ENCODE data around the gene PRKAR1A.
A peak's percentile ranks its signal among the peaks of the same experiment; 100 is the strongest.
"Not testable (repeated sequence)": the region's sequence is repeated elsewhere in the genome, so short reads cannot be mapped to it uniquely, and the experiment has no call there.

PRKAR1A gene

DNA sequence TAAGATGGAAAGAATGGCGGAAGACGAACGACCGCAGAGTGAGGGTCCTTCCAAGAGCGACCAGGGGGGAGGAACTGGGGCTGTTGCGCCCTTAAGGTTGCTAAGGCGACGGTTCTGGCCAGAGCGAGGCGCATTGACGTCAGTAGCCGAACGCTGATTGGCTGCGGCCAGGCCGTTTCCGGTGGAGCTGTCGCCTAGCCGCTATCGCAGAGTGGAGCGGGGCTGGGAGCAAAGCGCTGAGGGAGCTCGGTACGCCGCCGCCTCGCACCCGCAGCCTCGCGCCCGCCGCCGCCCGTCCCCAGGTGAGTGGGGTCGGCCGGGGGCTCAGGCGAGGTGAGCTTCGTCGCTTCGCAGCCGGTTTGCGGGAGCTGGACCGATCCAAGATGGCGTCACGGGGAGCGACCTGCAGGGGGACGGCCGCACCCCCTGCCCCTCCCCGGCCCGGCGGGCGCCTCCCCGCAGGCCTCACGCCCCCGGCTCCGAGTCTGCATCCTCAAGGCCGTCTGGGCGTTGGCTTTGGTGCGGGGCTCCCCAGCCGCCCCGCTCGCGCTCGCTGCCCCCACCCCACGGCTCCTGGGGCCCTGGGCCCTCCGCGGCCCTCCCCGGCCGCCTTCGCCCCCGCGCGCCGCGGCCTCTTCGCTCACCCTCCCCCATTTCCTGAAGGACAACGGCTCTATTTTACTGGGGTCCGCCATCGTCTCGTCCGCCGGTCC lies at the start of gene PRKAR1A:
PRKAR1A (plus strand) TSS at position 184 of the 713 bp plus-strand sequence. CDS start 2,970 bp downstream, outside the sequence.
- peak; percentile 93 for DNase-seq (ENCODE audit: low spot score)

DNA sequence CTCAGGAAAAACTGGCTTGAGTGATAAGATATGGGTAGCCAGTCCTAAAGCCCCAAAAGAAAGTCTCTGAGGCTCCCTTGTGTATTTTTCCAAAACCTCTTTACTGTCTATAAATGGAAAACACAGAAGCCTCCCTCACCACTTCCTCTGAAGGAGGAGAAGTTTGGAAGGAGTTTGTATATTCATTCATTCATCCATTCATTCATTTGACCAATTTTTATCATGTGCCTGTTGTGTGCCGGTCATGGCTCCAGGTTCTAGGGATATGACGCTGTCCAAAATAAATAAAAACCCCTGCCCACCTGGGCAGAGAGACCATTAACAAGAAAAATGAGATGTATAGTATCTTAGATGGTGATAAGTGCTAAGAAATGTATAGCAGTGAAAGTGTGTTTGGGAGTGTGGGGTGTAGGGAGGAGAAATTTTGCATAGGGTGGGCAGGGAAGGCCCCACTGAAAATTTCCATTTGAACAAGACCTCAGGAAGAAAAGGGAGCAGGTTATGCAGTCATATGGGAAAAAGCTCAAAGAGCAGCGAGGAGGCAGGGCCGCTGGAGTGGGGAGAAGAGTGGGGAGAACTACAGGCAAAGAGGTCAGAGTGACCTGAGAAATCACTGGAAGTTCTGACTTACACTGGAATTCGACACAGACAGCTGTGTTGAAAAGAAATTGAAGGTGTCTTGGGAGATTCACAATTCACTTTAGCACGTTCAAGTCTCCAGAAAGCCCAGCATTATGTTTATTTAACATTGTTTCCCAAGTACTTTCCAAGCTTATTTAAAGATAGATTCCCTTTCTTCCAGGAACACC lies 48.8 kb upstream of the PRKAR1A start:
- DNase-seq (ENCODE audit: low spot score) = no peak

DNA sequence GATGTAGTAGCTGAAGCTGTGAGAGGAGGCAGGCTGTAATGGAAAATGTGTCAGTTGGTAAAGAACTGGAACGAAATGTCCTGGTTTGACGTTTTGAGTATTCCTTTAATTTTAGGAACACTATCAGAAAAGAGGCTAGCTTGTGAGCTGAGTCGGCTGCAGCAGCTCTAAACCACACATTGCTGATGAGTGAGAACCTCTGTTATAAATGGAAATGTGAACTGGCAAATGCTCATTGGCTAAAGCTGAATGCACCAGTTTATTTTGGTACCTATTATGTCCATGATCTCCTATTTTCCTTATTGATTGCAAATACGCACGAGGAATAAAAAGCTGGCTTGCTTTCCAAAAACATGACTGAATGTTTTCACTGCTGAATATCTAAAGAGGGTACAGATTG lies 43.9 kb upstream of the PRKAR1A start:
- no peak for DNase-seq (ENCODE audit: low spot score)

- no peak for DNase-seq (ENCODE audit: low spot score)
These were observed 43.4 kb upstream of the PRKAR1A start for GRCh38 chr17:68468788-68469187.

- no peak for DNase-seq (ENCODE audit: low spot score)
These were observed 41.3 kb upstream of the PRKAR1A start for GRCh38 chr17:68470961-68471360.

- DNase-seq (ENCODE audit: low spot score) = no peak
These were observed 31.3 kb upstream of the PRKAR1A start for GRCh38 chr17:68480885-68481284.

DNA sequence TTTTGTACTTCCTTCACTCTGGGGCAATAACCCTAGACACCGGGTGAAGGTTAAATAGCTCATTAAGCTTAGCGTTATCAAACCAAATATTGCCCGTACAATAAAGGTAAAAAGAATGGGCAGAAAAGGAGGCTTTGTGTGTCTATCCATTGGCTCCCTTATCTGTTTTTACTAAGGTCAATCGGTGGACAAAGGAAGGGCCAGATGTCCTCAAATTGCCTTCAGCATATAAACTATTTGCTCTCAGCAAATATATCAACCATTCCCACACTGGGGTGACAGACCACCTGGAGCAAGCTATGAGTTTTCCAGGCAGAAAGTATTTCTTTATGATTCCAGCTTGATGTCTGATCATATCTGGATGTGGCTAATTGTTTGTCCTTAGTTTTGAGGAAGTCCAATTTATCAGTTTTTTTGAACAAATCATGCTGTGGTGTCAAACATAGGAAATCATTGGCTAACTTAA lies 29.6 kb upstream of the PRKAR1A start:
- no peak for DNase-seq (ENCODE audit: low spot score)

- no peak for DNase-seq (ENCODE audit: low spot score)
These were observed 27.8 kb upstream of the PRKAR1A start for GRCh38 chr17:68484458-68484857.

DNA sequence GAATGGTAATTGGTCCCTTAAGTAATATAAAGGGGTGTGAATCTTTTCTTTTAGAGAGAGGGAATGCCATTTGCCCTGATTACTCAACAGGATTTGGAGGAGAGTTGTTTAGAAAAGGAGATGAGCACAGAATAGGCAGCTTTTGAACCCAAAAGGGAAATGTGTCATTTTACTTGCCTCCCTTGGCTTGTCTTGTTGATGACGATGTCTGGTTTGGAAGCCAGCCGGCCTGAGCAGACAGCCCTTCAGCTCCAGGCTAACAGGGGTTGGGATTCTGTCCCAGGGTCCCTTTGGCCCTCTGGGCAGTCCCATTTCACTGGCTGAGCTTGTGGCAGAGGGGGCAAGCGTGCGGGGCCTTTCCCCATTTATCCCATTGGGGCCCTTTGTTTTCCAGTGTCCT lies 22.3 kb upstream of the PRKAR1A start:
- no peak for DNase-seq (ENCODE audit: low spot score)

- no peak for DNase-seq (ENCODE audit: low spot score)
These were observed 20.6 kb upstream of the PRKAR1A start for GRCh38 chr17:68491381-68492231.

DNA sequence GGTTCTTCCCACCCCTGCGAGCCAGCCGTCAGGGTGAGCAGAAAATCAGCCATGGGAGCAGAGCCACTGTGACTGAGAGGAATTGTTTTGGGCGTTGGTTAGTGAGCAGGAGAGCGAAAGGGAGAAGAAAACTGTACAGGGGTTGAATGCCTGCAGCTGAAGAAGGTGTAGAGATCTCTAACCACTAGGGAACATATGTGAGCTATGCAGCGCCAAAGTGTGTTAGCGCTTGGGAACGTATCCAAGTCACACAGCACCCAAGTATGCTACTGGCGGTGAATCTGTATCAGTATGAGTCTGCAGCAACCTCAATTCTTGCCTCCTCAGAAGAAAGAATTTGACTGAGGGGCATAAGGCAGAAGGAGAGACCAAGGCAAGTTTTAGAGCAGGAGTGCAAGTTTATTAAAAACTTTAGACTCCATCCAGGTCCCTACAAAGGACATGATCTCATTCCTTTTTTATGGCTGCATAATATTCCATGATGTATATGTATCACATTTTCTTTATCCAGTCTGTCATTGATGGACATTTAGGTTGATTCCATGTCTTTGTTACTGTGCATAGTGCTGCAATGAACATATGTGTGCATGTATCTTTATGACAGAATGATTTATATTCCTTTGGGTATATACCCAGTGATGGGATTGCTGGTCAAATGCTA lies 19.7 kb upstream of the PRKAR1A start:
- DNase-seq (ENCODE audit: low spot score) = not testable (repeated sequence)

GRCh38 chr17:68495081-68495480 lies 17.1 kb upstream of the PRKAR1A start:
- DNase-seq (ENCODE audit: low spot score) = no peak

DNA sequence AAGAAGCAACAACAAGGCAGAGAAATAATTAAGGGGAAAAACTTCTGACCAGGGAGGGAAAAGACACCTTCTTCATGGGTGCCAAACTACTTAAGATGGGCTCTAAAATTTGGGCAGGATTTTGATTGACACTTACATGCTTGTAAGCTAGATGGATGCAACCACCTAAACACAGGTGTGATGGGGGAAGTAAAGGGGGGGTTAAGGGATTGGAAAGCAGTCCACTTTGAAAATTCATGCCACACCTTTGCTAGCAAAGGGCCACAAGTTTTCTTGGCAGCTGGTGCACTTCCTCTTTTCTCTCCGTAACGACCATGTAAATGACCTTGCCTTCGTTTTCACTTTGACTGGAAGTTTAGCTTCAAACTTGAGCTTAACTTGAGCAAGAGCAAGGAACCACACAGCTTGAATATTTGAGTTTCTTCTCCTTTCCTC lies 14.3 kb upstream of the PRKAR1A start:
- DNase-seq (ENCODE audit: low spot score) = no peak

- DNase-seq (ENCODE audit: low spot score) = no peak
These were observed 13.5 kb upstream of the PRKAR1A start for GRCh38 chr17:68498479-68499326.

GRCh38 chr17:68499587-68499986 lies 12.6 kb upstream of the PRKAR1A start:
- DNase-seq (ENCODE audit: low spot score) = no peak

- DNase-seq (ENCODE audit: low spot score) = no peak
These were observed 11.2 kb upstream of the PRKAR1A start for GRCh38 chr17:68501074-68501473.

- no peak for DNase-seq (ENCODE audit: low spot score)
These were observed 6.3 kb upstream of the PRKAR1A start for GRCh38 chr17:68505951-68506350.

DNA sequence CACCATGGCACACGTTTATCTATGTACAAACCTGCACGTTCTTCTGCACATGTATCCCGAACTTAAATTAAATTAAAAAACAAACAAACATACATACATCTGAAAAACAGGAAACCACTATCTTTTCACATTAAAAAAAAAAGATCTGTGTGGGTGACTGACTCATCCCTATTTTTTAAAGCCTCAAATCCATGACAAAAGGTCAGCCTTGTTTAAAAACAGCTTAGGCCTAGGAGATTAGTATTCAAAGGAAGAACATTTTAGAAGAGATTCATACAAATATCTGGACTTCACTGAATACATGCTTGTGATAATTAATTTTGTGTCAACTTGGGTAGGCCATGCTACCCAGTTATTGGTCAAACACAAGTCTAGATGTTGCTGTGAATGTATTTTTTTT lies 4.7 kb upstream of the PRKAR1A start:
- DNase-seq (ENCODE audit: low spot score) = no peak

DNA sequence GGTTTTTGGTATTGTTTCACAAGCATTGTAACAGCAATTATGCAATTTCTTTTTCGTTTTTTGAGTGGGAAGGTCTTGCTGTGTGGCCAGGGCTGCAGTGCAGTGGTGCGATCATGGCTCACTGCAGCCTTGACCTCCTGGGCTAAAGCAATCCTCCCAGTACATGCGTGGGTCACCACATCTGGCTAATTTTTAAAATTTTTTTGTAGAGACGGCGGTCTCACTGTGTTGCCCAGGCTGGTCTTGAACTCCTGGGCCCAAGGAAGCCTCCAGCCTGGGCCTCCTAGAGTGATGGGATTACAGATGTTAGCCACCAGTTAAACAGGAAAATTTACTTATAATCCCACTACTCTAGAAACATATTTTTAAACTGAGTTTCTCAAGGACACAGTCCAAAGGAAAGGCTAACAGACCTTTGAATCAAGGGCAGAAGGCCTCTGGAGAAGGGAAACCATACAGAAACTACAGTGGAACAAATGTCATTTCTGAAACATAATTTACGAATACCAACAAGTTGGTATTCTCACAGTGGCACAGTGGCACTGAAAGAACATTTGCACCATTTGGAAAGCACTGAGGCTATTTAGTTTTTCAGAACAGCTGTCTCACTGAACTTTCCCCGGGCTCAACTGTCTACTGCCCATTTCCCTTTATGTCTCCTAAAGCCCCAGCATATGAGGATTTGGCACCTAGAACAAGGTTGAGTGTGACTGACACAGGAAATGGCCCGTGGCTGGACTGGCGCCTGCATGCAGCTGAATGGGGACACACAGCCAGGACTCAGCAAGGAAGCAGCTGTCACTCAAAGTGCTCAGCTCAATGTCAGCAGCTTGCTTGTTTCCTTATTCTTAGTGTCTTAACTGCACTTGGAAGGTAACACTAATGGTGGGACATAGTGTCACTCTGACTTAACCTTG lies 2.8 kb upstream of the PRKAR1A start:
- peak; percentile 67 for DNase-seq (ENCODE audit: low spot score)

DNA sequence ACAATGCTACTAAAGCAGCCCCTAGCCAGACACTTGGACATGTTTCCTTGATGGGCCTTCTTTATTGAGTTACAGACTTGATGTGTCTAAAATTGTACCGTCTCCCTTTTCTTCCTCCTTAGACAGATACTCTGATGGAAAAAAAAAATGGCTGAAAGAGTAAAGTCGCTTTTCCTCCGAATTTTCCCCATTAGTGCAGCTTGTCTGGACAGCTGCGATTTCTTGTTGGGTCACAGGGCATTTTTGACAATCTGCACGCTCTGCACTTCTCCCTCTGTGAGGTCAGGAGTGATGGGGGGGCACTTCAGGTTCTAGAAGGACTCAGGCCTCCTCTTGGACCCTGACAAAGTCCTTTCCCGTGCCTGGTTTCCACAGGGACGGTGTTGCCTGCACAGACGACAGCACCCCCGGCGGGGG lies 968 bp upstream of the PRKAR1A start:
- no peak for DNase-seq (ENCODE audit: low spot score)
